GM12878 (cell line): ENCODE measurements around the gene POLG. TPM values are rescaled to one million over a fixed set of nuclear protein-coding genes. Genes with fewer than 3 reads are reported as not detected.

ENCODE experiments used
- ATAC-seq: fragments of 200-7000 bp; cut with Tn5 transposase; 3 replicates; pipeline ENCODE4 v1.9.1; 2020; ENCODE audit warnings: mild to moderate bottlenecking, moderate library complexity
- BruUV-seq: library from RNA; stranded (reverse); fragments of 400-500 nt; replicated peaks from 2 replicates; lab custom pipeline; 2021; lab: Mats Ljungman, UMichigan
- CTCF ChIA-PET: fragments of 300-600 bp; sonication (Branson Sonifier 250); formaldehyde crosslinking; extraction: SDS; loops from one replicate; lab custom pipeline; 2021; ENCODE audit warnings: inconsistent platforms; lab: Yijun Ruan, JAX
- POLR2A ChIA-PET: fragments of 350-600 bp; formaldehyde crosslinking; extraction: SDS; loops from one replicate; lab custom pipeline; 2021; ENCODE audit warnings: inconsistent platforms; lab: Charles Lee
- RAD21 ChIA-PET: fragments of 300-600 bp; sonication (Branson Sonifier 250); formaldehyde crosslinking; loops from one replicate; lab custom pipeline; 2023; ENCODE audit warnings: antibody characterized with exemption; ENCODE audit not compliant: unreplicated experiment; lab: Charles Lee
- SMC1A ChIA-PET: fragments of 300-600 bp; sonication (Branson Sonifier 250); formaldehyde crosslinking; loops from one replicate; lab custom pipeline; 2023; ENCODE audit not compliant: unreplicated experiment, uncharacterized antibody; lab: Charles Lee
- DNase-seq: peaks from one replicate; pipeline ENCODE4 v3.0.0-alpha.2; 2011; ENCODE audit warnings: low read depth, low spot score
- FAIRE-seq: peaks from 3 replicates; lab custom pipeline; 2011; peaks lifted over from hg19 to GRCh38; lab: Jason Lieb, UNC
- H2AFZ ChIP-seq: 2 replicates; pipeline ENCODE4 v1.6.0; 2011; ENCODE audit warnings: low read depth, low read length, control low read depth; ENCODE audit not compliant: control insufficient read depth
- H3K27ac ChIP-seq: 2 replicates; pipeline ENCODE4 v1.5.1; 2011; ENCODE audit warnings: control low read depth; ENCODE audit not compliant: control insufficient read depth, insufficient read depth
- H3K27me3 ChIP-seq, 2 experiments: replicated peaks in 1 of 2; 2 replicates each; pipeline versions ENCODE4 v1.6.0 to v1.6.1; 2011; ENCODE audit warnings: low read length in 1 of 2; ENCODE audit not compliant: control insufficient read depth in 2 of 2, insufficient read depth in 2 of 2
- H3K36me3 ChIP-seq, 2 experiments: 2 replicates each; pipeline ENCODE4 v1.5.1; 2011; ENCODE audit warnings: low read length in 1 of 2; ENCODE audit not compliant: control insufficient read depth in 2 of 2, insufficient read depth in 2 of 2
- H3K4me1 ChIP-seq: 2 replicates; pipeline ENCODE4 v1.6.1; 2011; ENCODE audit warnings: mild to moderate bottlenecking, low read length, moderate library complexity, mixed read lengths; ENCODE audit not compliant: control insufficient read depth, insufficient read depth
- H3K4me2 ChIP-seq: 2 replicates; pipeline ENCODE4 v1.6.0; 2011; ENCODE audit warnings: control low read depth; ENCODE audit not compliant: control insufficient read depth, insufficient read depth
- H3K4me3 ChIP-seq: fragments of 200-600 bp; sonication (generic); 2 replicates; pipeline ENCODE4 v1.5.1; 2016
- H3K79me2 ChIP-seq: 2 replicates; pipeline ENCODE4 v1.6.0; 2011; ENCODE audit warnings: low read length; ENCODE audit not compliant: control insufficient read depth, insufficient read depth
- H3K9ac ChIP-seq: 2 replicates; pipeline ENCODE4 v1.8.0; 2011; ENCODE audit warnings: low read length, control low read depth, mixed read lengths; ENCODE audit not compliant: control insufficient read depth, insufficient read depth
- H3K9me3 ChIP-seq: replicated peaks from 3 replicates; pipeline ENCODE4 v1.5.1; 2011; ENCODE audit warnings: mild to moderate bottlenecking, low read length; ENCODE audit not compliant: control insufficient read depth, insufficient read depth
- H4K20me1 ChIP-seq: 2 replicates; pipeline ENCODE4 v1.6.0; 2011; ENCODE audit not compliant: control insufficient read depth, insufficient read depth
- CBX5 ChIP-seq: sonication (generic); IDR thresholded peaks from 2 replicates; pipeline ENCODE4 v1.6.1; 2016; ENCODE audit warnings: low read depth, moderate library complexity, mild to moderate bottlenecking, inconsistent platforms
- DPF2 ChIP-seq: fragments of 450-650 bp; IDR thresholded peaks from 2 replicates; pipeline ENCODE4 v1.6.1; 2017; ENCODE audit warnings: mild to moderate bottlenecking
- NFIC ChIP-seq: IDR thresholded peaks from 2 replicates; pipeline ENCODE4 v1.6.1; 2012; ENCODE audit warnings: low read depth, mild to moderate bottlenecking, inconsistent platforms, low read length, moderate library complexity
- NFXL1 ChIP-seq: fragments of 450-650 bp; IDR thresholded peaks from 2 replicates; pipeline ENCODE4 v1.6.1; 2017; ENCODE audit warnings: antibody characterized with exemption, mild to moderate bottlenecking, borderline replicate concordance
- NFYA ChIP-seq: IDR thresholded peaks from 2 replicates; pipeline ENCODE4 v1.6.1; 2011; ENCODE audit warnings: low read depth, mild to moderate bottlenecking, low read length, improper control_type of control experiment, borderline replicate concordance
- NKRF ChIP-seq: fragments of 450-650 bp; conservative IDR thresholded peaks from 2 replicates; pipeline ENCODE4 v1.6.1; 2017; ENCODE audit warnings: mild to moderate bottlenecking, moderate library complexity
- PML ChIP-seq: IDR thresholded peaks from 2 replicates; pipeline ENCODE4 v1.6.1; 2012; ENCODE audit warnings: low read length, inconsistent platforms
- WRNIP1 ChIP-seq: IDR thresholded peaks from 2 replicates; pipeline ENCODE4 v1.6.1; 2011; ENCODE audit warnings: low read depth, low read length, improper control_type of control experiment, borderline replicate concordance
- ZBED1 ChIP-seq: IDR thresholded peaks from 2 replicates; pipeline ENCODE4 v1.6.1; 2016; ENCODE audit warnings: borderline replicate concordance
- ZNF274 ChIP-seq: IDR thresholded peaks from one replicate; pipeline ENCODE4 v1.8.0; 2011; ENCODE audit not compliant: insufficient read length, insufficient read depth
- WGBS: methylation state at CpG from one replicate; pipeline ENCODE4 v1.1.6; 2016; ENCODE audit warnings: low lambda C conversion rate; ENCODE audit not compliant: insufficient replicate concordance, insufficient coverage; ENCODE audit errors: missing lambda C conversion rate; 5-methylcytosine and 5-hydroxymethylcytosine counted together
- in situ Hi-C: fragments of 300-500 bp; cut with MboI; formaldehyde crosslinking; loops from 9 replicates; pipeline ENCODE4 v1.14.3; 2018; ENCODE audit warnings: mixed read lengths
- intact Hi-C: fragments of 100-400 bp; cut with micrococcal nuclease; formaldehyde crosslinking; loops from one replicate; pipeline ENCODE4 v1.14.2; 2022; ENCODE audit not compliant: unreplicated experiment
- polyA plus RNA-seq, 11 experiments: library from polyadenylated mRNA; depleted of rRNA in 4 of 11; unstranded in 6 of 11; stranded (reverse) in 5 of 11; fragments of >200 nt; fragmentation: Nextera tagmentation in 4 of 11; fragmentation: Illumina TruSeq in 1 of 11; extraction: Ambion mirVana in 4 of 11; extraction: Trizol in 1 of 11; gene quantifications; 1 replicate in 1 of 11; 2 replicates in 10 of 11; pipeline versions ENCODE4 v1.2.1 to v1.2.3, GENCODE V29; 2011 to 2016; ENCODE audit warnings: inconsistent platforms in 2 of 11, missing spikeins in 2 of 11, low read depth in 1 of 11
- total RNA-seq, 4 experiments: library from RNA; depleted of rRNA in 3 of 4; stranded (reverse); fragments of >200 nt in 3 of 4; fragmentation: Illumina TruSeq in 1 of 4; extraction: Trizol in 1 of 4; gene quantifications; 2 replicates each; pipeline versions ENCODE4 v1.2.1 to v1.2.3, GENCODE V29; 2013 to 2021

POLG gene
- total and polyA plus RNA-seq, 10 of the 15 experiments (the other 5 are each of a cell fraction or from before 2014, with no cell fraction given): 14.8 to 71.1 (median 33.0) TPM

GRCh38 chr15:89303986-89304385 lies 30.6 kb downstream of the POLG start:
- Histone ChIP-seq H4K20me1 (no peaks in the 10 kb centered on the region), H3K9ac (no peak overlapping the region), H3K4me1 (no peaks in the 10 kb centered on the region), H3K79me2 (no peaks in the 10 kb centered on the region), H3K4me3 (no peak overlapping the region), H3K9me3 (no peaks in the 10 kb centered on the region), H2AFZ (no peak overlapping the region), H3K4me2 (no peak overlapping the region), H3K27ac (no peak overlapping the region), H3K27me3 (no peaks in the 10 kb centered on the region), H3K36me3 (peaks cover 6 to 34% of the 10 kb centered on the region in 2 experiments)
- ChIA-PET SMC1A (interaction anchor here (0.6 kb wide), 1 partner anchor 330 kb away, joined by 4 read pairs; no protein-coding TSS in a partner anchor), POLR2A (no interaction called here), RAD21 (no interaction called here), CTCF (no interaction called here)
- in situ Hi-C loops: no loop called here
- WGBS: 69% methylated on average over 2 of the region's 2 CpGs
- TF ChIP-seq NKRF (no peak), DPF2 (no peak), WRNIP1 (no peak), ZBED1 (no peak), NFIC (no peak), NFYA (no peak), NFXL1 (no peak), CBX5 (no peak), ZNF274 (no peak), PML (no peak)
- no peak for DNase-seq
- intact Hi-C loops: loop anchor here (10.0 kb wide), 1 partner anchor 99 kb away; no protein-coding TSS in a partner anchor
- ATAC-seq: no peak
- no TSS peak for BruUV-seq
- no peak for FAIRE-seq
